GM12872 (cell line): ENCODE measurements around the gene TMA7.

Source experiments
- CTCF ChIP-seq: IDR thresholded peaks from 3 replicates; pipeline ENCODE4 v1.5.1; 2011; ENCODE audit warnings: low read depth, mild to moderate bottlenecking, low read length, moderate library complexity; ENCODE audit not compliant: insufficient read depth

The TMA7 gene

GRCh38 chr3:48426401-48426909, 13.6 kb upstream of the TMA7 start:
- no peak for TF ChIP-seq CTCF

GRCh38 chr3:48426944-48427629, 13.0 kb upstream of the TMA7 start:
- TF ChIP-seq CTCF, result no peak

- TF ChIP-seq CTCF, result no peak
Measured at GRCh38 chr3:48427630-48427962, 12.5 kb upstream of the TMA7 start.

GRCh38 chr3:48428088-48428571, 11.9 kb upstream of the TMA7 start:
- no peak for TF ChIP-seq CTCF

GRCh38 chr3:48428572-48429316, 11.3 kb upstream of the TMA7 start:
- no peak for TF ChIP-seq CTCF

- no peak for TF ChIP-seq CTCF
Measured at GRCh38 chr3:48429317-48429959, 10.6 kb upstream of the TMA7 start.
